Skin epidermis (tissue), 12 donors: ENCODE results near the gene ZNF362.
A peak's percentile ranks its signal among the peaks of the same experiment; 100 is the strongest.
"Not testable (repeated sequence)": the region's sequence is repeated elsewhere in the genome, so short reads cannot be mapped to it uniquely, and the experiment has no call there.

Source experiments
- H3K27ac ChIP-seq, 21 experiments: fragments of 200-600 bp; sonication (generic) in 11 of 21; one replicate each; pipeline ENCODE4 v1.5.0; 2020; ENCODE audit warnings: mild to moderate bottlenecking in 3 of 21, inconsistent platforms in 2 of 21, moderate library complexity in 2 of 21
- H3K4me3 ChIP-seq, 7 experiments: fragments of 200-600 bp; sonication (generic) in 2 of 7; one replicate each; pipeline ENCODE4 v1.5.0; 2020; ENCODE audit warnings: inconsistent platforms in 2 of 7, mild to moderate bottlenecking in 2 of 7, moderate library complexity in 1 of 7

The ZNF362 gene

DNA sequence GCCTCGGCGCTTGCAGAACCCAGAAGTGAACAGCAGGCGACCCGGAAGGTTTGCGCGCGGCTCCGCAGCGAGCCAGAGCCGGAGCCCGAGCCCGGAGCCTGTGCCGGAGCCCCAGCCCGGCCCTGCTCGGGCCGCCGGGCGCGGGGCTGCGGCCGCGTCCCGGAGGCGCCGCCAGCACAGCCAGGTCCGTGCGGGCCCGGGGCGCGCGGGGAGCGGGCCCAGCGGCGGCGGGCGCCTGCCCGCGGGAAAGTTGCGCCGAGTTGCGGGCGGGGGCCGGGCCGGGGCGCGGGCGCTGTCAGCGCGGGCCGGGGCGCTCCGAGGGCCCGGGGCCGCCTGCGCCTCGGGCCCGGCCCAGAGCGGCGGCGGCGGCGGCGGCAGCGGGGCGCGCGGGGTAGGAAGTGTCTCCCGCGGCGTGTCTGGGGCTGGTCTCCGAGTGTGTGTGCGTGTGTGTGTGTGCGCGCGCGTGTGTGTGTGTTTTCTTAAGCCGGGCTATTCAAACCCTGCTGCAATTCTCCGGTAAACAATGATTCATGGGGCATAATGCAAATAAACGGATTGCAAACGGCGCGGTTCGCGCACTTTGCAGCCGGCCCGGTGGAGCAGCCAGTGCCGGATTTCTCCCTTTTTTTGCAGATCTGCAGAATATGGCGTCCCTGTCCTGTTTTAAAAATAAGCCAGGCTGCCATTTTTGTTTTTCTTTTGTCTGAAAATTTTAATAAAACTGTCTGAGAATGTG lies at the start of gene ZNF362:
TSS of gene ZNF362 (plus strand) at position 22 of the 736 bp plus-strand sequence. CDS start 14,083 bp downstream, outside the sequence.
- H3K27ac ChIP-seq, result peak within 1 kb of the TSS; percentile 75 to 98 (median 95)
- peak within 1 kb of the TSS; percentile 57 to 71 (median 63) for H3K4me3 ChIP-seq

GRCh38 chr1:33211972-33212371 lies 44.3 kb upstream of the ZNF362 start:
- H3K27ac ChIP-seq, result no peak overlapping the region
- no peak overlapping the region for H3K4me3 ChIP-seq

DNA sequence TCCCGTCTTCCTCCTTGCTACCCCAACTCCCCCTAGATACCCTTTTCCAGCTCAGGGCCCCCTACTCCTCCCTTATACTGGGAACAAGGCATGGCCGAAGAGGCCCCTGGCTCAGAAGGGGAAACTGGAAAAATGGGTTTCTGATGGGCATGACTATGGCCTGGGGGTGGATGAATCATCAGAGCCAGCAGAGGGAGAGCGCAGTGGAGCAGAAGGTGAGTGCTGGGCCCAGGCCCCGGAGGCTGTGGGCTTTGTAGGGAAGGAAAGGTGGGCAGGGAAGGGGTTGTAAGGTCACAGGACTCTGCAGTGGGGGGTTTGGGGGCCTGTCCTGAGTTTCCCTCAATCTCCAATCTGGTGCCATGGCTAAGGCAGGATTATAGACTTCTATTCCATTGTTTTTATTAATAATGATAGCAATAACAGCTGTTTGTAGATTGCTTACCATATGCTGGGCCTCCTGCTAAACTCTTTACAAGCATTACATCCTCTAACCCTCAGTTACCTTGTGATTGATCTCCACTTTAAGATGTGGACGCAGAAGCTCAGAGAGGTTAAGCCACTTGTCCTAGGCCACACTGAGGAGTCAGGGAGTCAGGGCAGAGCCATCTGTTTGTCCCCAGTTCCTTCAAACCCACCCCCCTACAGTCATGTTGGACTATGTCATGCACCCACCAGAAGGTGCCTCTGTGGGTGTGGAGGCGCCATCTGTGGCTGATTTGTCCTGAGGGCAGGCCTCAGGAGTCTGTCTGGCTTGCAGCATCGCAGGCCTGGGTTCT lies 36.2 kb upstream of the ZNF362 start:
- H3K4me3 ChIP-seq, result no peak overlapping the region
- H3K27ac ChIP-seq, result peak overlapping the region in 18 of 21 experiments; percentile 19 to 79 (median 54)

DNA sequence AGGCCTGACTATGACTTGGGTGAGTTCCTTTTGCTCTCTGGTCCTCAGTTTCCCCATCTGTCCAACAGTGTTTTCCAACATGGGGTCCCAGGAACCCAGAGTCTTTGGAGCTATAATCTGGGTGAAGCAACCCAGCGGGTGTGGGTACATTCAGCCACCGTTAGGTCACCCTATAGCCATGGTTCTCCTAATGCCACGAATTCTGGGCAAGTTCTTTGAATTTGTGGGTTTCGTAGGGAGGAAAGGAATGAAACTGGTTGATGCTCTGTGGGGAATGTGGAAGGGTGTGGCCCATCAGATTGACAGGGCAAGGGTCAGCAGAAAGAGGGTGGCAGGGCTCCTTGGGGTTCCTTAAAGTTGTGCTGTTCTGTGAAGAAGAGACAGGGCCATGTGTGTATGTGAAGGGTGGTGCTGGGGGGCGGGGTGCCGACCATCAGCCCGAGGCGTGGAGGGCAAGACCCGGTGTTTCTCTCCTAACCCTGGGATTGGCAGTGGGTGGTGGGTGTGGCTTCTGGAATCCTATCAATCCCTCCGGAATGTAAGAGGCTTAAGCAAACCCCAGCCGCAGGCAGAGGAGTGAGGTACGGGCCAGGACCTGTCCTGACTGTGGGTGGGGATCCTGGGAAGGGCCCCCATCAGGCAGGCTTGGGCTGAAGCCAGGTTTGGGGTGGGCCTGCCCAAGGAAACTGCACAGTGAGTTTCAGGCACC lies 35.5 kb upstream of the ZNF362 start:
- Histone ChIP-seq H3K4me3 (no peak overlapping the region), H3K27ac (peak overlapping the region in 18 of 21 experiments; percentile 19 to 82 (median 54))

- peak overlapping the region in 12 of 21 experiments; percentile 11 to 82 (median 44) for H3K27ac ChIP-seq
- H3K4me3 ChIP-seq, result no peak overlapping the region
These were observed 34.9 kb upstream of the ZNF362 start for GRCh38 chr1:33221385-33221758.

DNA sequence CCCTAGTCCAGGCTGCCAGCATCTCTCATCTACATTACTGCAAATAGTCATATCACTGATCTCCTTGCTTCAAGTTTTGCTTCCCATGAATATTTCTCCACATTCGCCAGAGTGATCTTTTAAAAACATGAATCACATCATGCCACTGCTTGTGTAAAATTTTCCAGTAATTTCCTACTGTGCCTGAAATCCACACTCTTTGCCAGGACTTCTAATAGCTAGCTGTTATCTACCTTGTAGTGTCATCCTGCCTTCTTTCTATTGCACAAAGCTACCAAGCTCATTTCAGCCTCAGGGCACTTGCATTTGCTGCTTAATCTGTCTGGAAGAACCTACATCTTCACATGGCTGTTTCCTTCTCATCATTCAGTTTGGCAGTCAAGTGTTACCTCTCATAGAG lies 33.9 kb upstream of the ZNF362 start:
- no peak overlapping the region for H3K4me3 ChIP-seq
- H3K27ac ChIP-seq, result peak overlapping the region in 4 of 21 experiments; percentile 15 to 82 (median 66)

DNA sequence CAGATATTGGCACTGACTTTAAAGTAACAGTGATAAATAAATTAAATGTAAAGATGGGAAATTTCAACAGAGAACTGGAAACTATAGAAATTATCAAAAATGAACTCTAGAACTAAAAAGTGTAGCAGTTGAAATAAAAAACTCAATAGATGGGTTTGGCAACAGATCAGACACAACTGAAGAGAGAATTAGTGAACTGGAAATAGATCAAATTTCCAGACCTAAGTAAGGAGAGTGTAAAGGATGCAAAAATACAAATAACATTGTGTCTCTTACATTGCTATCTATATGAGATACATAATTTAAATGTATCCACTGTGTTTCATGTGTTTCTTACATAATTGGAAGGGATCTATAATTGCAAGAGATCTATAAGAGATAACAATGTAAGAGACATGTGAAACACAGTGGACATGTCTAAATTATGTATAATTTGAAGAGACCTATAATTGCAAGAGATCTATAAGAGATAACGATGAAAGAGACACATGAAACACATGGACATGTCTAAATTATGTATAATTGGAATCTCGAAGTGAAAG lies 32.1 kb upstream of the ZNF362 start:
- Histone ChIP-seq H3K4me3 (no peak overlapping the region), H3K27ac (no peak overlapping the region)

DNA sequence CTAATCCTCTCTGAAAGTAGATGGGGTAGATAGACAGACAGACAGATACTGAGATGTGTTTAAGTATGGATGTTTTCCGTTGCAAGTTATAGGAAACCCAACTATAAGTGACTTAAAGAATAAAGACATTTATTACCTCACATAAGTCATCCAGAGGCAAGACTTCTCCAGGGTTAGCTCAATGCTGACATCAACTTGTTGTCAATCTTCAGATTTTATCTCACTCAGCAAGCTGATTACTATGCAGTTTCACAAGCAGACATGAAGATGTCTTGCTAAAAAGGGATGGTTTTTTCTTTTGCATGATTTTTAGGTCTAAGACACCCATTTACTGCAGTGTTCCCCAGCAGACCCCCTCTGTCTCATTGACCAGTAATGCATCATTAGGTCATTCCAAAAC lies 30.7 kb upstream of the ZNF362 start:
- H3K27ac ChIP-seq, result no peak overlapping the region
- H3K4me3 ChIP-seq, result no peak overlapping the region

GRCh38 chr1:33228935-33229487 lies 27.3 kb upstream of the ZNF362 start:
- Histone ChIP-seq H3K27ac (no peak overlapping the region), H3K4me3 (no peak overlapping the region)

- Histone ChIP-seq H3K27ac (no peak overlapping the region), H3K4me3 (no peak overlapping the region)
These were observed 25.1 kb upstream of the ZNF362 start for GRCh38 chr1:33231166-33231565.

DNA sequence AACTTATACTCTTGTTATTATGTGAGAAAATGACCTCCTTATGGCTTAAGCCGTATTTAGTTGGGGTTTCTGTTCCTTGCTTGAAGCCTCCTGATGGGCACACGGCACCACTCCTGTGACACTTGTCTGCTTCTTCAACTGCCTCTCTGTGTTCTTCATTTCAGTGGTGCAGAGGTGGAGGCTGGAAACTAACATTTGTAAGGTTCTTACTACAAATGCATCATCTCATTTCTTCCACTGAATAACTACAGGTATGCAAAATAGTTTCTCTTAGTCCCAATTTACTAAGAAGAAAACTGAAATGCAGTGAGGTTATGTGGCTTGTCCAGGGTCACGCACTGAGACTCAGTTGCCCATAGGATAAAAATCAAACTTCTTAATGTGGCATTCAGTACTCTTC lies 23.6 kb upstream of the ZNF362 start:
- Histone ChIP-seq H3K4me3 (no peak overlapping the region), H3K27ac (no peak overlapping the region)

- Histone ChIP-seq H3K27ac (peak overlapping the region in 1 of 21 experiments; percentile 5), H3K4me3 (no peak overlapping the region)
These were observed 22.2 kb upstream of the ZNF362 start for GRCh38 chr1:33234131-33234530.

DNA sequence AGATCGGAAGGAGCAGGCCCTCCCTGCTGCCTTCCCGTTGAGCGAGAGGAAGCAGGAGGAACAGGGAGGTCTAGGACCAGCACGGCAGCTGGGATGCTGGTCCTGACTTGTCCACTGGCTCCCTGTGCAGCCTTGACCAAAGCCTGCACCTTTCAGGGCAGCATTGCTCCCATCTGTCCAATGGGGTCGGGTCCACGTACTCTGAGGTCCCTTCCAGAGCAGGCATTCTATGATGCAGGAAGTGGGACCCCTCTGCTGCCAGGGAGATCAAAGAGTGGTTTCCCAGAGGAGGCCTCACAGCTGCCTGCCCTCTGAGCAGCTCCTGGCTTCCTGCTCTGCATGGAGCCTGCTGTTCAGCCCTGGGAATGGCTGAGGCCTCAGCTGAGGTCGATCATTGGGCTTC lies 21.7 kb upstream of the ZNF362 start:
- Histone ChIP-seq H3K27ac (peak overlapping the region in 1 of 21 experiments; percentile 5), H3K4me3 (no peak overlapping the region)

DNA sequence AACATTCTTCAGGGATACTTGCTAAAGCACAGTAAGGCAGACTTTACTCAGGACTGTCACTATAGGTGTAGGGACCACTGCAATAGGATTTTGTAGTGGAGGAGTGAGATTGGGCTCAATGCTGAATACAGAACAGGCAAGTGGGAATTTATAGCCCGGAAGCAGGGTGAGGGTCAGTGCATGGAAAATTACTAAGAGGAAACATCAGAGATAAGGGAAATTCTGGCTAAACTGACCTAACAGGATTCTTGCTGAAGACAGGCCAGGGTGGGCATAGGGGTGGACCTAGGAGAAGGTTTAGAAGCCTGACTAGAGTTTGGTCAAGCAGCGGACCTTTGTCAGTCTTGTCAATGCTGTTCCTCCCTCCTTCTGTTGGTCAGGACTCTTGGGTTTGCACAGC lies 20.8 kb upstream of the ZNF362 start:
- no peak overlapping the region for H3K4me3 ChIP-seq
- no peak overlapping the region for H3K27ac ChIP-seq

DNA sequence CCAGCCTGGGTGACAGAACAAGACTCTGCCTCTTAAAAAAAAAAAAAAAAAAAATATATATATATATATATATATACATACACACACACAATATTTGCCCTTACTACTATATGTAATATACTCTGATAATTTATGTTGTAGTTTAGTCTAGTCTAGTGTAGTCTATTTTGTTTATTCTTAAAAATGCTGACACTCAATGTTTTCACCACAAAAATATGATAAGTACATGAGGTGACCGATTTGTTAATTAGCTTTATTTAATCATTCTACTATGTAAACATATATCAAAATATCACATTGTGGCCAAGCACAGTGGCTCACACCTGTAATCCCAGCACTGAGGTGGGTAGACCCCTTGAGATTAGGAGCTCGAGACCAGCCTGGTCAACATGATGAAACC lies 19.8 kb upstream of the ZNF362 start:
- Histone ChIP-seq H3K27ac (no peak overlapping the region), H3K4me3 (no peak overlapping the region)

DNA sequence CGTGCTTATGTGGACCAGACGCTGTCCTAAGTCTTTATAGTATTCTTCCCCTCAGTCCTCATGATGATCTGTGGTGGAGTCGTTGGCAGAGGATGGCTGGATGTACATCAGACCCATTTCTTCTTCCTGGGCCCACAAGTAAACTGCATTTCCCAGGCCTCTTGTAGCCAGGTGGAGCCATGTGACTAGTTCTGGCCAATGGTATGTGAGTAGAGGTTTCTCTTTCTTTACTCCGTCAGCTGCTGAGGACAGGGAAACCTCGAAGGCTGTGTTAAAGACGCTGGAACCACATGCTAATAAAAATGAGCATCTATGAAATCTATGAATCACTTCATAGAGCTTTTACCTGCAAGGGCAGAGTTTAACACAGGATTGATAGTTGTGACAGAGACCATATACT lies 18.7 kb upstream of the ZNF362 start:
- H3K27ac ChIP-seq, result no peak overlapping the region
- H3K4me3 ChIP-seq, result no peak overlapping the region

DNA sequence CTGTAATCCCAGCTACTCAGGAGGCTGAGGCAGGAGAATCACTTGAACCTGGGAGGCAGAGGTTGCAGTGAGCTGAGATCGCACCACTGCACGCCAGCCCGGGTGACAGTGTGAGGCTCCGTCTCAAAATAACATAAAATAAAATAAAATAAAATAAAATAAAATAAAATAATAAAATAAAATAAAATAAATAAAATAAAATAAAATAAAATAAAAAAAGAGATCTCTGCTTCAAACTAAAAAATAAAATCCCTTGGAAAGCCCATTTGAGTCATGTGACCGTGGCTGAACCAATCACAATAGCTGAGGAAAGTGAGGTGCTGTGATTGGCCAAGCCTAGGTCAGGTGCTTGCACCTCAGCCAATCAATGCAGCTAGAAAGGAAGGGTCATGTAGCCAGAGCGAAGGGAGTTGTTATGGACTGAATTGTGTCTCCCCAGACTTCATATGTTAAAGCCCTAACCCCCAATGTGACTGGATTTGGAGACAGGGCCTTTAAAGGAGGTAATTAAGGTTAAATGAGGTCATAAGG lies 18.0 kb upstream of the ZNF362 start:
- H3K4me3 ChIP-seq, H3K27ac ChIP-seq: not testable (repeated sequence)

GRCh38 chr1:33239410-33239809 lies 16.9 kb upstream of the ZNF362 start:
- H3K27ac ChIP-seq, H3K4me3 ChIP-seq: not testable (repeated sequence)

GRCh38 chr1:33241866-33242265 lies 14.4 kb upstream of the ZNF362 start:
- no peak overlapping the region for H3K4me3 ChIP-seq

DNA sequence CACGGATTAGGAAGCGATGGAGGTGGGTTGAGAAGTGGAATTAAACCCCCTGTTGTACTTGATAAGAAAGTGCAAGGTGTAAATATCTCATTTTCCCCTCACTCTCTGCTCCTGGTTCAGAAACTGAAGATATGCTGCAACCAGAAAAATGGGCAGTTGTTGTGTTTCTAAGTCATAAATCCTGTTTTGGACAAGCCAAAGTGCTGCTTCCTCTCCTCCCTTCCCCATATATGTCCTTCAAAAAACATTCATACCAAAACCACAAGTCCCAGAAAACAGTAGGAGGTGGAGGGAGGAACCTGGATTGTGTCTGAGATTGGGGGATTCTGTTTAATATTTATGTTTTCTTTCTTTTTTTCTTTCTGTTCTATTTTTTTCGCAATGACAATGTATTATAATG lies 13.6 kb upstream of the ZNF362 start:
- Histone ChIP-seq H3K4me3 (no peak overlapping the region), H3K27ac (no peak overlapping the region)

More at GRCh38 chr1:33241866-33242265, 14.4 kb upstream of the ZNF362 start:
- H3K27ac ChIP-seq, result no peak overlapping the region
